AG08395 (cell line): Measurements from ENCODE around the gene STAM2.
"Not testable (repeated sequence)": the region's sequence is repeated elsewhere in the genome, so short reads cannot be mapped to it uniquely, and the experiment has no call there.

Source experiments
- DNase-seq: peaks from one replicate; pipeline ENCODE4 v3.0.0; 2012; ENCODE audit warnings: mixed read lengths, low spot score

Gene STAM2

DNA sequence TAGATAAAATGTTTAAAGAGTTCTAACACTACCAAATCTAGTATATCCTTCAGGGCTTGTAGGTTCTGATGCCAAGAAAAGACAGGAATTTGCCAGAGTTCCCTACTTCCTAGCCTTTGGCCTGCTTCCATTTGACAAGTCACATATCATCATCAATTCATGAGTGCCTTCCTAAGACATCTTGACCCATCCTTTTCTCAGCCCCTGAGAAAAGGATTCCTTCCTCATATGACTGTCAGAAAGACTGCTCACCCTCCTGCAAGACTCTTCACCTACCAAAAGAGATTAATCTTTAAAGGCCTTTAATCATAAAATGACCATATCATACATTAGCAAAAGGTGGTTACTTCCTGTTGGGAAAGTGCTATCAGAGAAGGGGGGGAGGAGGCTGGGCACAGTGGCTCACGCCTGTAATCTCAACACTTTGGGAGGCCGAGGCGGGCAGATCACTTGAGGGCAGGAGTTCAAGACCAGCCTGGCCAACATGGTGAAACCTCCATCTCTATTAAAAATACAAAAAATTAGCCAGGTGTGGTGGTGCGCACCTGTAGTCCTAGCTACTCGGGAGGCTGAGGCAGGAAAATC, 3.3 kb downstream of the STAM2 start:
- DNase-seq: not testable (repeated sequence)

DNA sequence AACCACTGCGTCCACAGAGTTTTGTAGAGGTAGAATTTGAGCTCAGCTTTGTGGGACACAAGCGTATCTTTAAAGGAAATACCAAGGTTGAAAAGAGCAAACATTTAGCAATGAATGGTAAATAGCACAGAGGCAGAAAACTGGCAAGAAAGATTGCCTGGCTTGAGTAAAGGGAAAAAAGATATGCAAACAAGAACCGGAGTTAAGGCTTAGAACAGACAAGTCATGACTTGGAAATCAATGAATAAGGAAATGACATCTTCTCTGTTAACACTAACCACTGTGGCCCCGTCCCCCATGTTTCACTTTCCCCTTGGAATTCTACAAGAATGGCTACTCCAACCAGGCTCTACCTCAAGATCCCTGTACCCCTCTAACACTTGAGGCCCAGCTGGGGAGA, 3.8 kb downstream of the STAM2 start:
- DNase-seq: no peak

DNA sequence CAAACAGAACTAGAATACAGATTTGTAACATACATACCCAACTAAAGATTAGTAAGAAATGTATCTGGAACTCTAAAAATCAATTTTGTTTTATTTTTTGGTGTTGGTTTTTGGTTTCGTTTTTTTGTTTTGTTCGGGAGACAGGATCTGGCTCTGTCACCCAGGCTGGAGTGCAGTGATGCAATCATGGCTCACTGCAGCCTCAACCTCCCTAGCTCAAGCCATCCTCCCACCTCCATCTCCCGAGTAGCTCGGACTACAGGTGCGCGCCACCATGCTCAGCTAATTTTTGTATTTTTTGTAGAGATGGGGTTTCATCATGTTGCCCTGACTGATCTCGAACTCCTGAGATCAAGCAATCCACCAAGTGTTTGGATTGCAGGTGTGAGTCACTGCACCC, 6.4 kb downstream of the STAM2 start:
- DNase-seq: not testable (repeated sequence)

DNA sequence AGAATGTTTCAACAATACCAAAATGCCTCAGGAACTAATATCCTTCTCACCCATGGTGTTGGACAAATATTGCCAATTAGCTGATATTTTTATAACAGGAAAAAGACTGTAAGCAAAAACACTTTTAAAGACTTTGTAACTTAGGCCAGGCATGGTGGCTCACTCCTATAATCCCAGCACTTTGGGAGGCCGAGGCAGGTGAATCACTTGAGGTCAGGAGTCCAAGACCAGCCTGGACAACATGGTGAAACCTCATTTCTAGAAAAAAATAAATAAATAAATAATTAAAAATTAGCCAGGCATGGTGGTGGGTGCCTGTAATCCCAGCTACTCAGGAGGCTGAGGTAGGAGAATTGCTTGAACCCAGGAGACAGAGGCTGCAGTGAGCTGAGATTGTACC, 8.1 kb downstream of the STAM2 start:
- not testable (repeated sequence) for DNase-seq

DNA sequence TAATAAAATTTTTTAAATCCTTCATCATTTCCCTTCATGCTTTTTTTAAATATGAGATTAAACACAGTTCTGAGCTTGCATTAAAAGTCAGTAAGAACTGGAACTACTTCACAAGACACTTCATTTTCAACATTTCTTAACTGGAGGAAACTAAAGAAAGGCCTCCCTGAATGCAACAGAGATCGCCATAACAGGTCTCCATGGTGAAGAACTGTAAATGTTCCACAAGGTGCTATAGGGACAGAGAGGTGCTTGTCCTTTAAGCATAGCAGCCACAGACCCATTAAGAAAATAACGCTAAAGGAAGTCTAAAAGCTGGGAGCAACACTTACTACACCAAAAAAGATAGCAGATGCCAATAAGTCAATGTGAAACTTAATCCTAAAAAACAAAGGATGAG, 8.5 kb downstream of the STAM2 start:
- DNase-seq: no peak

DNA sequence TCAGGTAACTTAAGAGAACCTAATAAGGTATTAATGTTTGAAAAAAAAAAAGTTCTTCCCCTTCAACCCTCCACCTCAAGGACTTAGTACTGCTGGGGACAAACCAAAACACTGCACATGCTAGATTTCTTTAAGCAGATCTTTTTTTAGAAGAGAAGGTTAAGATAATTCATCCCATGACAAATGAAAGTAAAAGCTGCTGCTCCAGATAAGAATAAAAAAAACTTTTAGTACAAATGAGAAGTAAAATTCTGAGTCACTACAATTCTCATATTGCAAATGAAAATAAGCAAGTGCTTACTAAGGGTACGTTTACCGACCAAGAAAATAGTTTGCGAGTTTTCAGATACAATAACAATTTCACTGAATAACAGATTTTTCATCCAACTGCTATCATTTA, 8.9 kb downstream of the STAM2 start:
- DNase-seq: no peak

DNA sequence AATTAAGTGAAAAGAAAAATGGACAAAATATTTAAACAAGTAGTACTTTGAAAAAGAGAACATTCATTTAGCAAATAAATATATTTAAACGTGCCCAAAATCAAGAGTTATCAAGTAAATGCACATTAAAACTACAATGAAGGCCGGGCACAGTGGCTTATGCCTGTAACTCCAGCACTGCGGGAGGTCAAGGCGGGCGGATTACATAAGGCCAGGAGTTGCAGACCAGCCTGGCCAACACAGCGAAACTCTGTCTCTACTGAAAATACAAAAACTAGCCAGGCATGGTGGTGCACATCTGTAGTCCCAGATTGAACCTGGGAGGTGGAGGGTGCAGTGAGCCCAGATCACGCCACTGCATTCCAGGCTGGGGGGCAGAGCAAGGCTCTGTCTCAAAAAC, 9.8 kb downstream of the STAM2 start:
- no peak for DNase-seq

DNA sequence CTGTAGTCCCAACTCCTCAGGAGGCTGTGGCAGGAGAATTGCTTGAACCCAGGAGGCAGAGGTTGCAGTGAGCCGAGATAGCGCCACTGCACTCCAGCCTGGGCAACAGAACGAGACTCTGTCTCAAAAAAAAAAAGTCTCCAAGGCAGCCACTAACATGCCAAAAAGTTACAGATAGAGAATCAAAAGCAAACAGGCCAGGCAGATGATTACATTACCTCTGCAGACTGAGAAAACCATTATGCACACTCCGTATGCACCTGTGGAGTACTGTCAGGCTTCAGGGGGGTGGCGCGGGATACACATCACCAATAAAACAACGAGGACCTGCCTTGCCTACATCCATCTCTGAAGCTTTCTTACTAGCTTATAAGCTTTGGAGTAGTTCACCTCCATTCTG, 10.3 kb downstream of the STAM2 start:
- no peak for DNase-seq

DNA sequence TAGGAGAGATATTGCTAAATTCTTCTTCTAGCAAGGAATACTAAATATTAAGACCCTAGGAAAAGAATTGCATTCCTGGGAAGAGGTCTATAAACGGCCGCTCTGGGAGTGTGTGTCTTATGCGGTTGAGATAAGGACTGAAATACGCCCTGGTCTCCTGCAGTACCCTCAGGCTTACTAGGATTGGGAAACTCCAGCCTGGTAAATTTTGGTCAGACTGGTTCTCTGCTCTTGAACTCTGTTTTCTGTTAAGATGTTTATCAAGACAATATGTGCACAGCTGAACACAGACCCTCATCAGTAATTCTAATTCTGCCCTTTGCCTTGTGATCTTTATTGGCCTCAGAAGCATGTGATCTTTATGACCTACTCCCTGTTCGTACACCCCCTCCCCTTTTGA, 11.9 kb downstream of the STAM2 start:
- not testable (repeated sequence) for DNase-seq

DNA sequence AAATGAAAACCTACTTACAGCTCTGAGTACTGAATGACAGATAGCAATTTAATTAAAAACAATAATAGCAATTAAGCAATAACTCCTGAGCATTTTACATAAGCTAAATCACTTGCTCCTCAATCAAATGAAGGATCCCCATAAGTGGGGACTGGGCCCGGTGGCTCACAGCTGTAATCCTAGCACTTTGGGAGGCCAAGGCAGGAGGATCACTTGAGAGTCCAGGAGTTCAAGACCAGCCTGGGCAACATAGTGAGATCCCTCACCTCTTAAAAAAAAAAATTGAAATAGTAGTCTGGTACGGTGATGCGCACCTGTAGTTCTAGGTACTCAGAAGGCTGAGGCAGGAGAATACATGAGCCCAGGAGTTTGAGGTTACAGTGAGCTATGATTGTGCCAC, 13.4 kb downstream of the STAM2 start:
- DNase-seq: no peak

DNA sequence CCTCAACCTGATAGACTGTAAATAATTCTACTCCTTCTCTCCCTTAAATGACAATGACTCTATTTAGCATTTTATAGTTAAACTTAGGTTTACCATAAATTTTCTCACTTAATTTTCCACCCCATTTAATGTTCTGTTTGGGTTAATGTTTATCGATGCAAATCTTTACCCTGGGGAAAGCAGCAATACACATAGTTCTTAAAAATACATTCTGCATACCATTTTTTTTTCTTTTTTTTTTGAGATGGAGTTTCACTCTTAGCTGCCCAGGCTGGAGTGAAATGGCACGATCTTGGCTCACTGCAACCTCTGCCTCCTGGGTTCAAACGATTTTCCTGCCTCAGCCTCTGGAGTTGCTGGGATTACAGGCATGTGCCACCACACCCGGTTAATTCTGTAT, 14.0 kb downstream of the STAM2 start:
- DNase-seq: no peak

DNA sequence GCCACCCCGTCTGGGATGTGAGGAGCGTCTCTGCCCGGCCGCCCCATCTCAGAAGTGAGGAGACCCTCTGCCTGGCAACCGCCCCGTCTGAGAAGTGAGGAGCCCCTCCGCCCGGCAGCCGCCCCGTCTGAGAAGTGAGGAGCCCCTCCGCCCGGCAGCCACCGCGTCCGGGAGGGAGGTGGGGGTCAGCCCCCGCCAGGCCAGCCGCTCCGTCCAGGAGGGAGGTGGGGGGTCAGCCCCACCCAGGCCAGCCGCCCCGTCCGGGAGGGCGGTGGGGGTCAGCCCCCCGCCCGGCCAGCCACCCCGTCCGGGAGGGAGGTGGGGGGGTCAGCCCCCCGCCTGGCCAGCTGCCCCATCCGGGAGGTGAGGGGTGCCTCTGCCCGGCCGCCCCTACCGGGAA, 15.2 kb downstream of the STAM2 start:
- DNase-seq: not testable (repeated sequence)

DNA sequence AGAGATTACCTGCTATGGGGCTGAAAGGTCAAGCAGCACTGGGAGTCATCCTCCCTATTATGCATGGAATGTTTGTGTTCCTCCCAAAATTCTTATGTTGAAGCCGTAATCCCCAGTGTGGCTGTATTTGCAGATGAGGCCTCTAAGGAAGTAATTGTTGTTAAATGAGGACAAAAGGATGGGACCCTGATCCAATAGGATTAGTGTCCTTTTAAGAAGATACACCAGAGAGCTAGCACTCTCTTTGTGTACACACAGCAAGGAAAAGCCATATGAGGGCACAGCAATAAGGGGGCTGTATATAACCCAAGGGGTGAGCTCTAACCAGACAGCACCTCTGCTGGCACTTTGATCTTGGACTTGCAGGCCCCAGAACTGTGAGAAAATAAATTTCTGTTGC, 18.3 kb downstream of the STAM2 start:
- no peak for DNase-seq

DNA sequence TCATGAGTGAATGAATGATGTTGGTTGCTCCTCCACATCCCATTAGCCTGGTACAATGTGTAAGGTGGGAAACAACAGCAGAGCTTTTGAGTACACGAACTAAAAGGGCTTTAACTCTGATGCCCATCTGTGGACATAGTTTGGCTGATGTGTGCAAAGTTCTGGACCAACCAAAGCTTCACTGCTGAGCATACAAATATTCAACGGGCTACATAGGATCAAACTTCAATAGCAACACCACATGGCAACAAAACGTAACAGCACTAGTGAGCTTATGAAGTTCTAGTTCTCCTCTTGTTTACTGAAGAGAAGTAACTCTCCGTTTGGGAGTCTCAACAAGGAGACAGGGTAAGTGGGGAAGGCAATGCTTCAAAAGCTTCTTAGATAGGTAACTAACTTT, 20.4 kb downstream of the STAM2 start:
- no peak for DNase-seq

DNA sequence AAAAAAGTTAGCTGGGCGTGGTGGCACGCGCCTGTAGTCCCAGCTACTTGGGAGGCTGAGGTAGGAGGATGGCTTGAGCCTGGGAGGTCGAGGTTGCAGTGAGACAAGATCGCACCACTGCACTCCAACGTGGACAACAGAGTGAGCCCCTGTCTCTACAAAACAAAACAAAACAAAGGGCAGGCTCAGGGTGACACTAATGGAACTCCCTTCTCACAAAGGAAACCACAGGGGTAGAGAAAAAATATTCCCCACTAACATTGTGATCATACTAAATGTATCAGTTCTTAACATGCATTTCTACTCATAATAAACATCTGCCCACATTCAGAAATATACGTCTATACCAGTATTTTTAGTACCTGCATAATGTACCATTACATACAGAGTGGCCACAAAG, 21.1 kb downstream of the STAM2 start:
- no peak for DNase-seq

DNA sequence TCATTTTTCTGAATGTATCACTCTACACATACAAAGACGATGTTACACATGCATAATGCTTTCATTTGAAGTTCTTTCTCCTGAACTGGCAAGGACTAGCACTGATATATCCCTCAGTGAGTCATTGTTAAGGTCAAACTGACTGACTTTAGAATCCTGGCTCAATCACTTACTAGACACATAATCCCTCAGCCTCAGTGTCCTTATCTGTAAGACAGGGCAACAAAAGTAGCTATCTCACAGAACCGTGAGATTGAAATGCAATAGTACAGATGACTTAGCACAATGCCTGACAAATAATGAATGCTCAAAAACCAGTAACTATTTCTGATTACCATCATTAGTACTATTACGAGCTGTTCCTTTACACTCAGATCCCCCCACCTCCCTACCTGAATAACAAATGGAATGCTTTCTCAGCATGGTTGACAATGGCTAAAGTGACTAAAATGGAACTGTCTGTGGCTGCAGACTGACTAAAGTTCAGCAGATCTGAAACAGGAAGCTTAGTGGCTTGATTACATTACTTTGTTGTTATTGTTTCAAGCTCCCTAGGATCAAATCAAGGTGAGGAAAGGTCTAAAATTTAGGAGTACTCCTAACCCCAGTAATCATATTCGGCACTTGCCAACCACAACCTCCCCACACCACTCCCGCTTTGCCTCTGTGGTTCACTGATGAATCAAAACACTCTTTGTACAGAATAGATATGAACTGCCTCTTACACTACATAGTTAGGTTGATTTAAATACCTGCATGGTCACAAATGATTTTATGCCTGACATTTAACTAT, 40.9 kb downstream of the STAM2 start:
- DNase-seq: peak; percentile 11

DNA sequence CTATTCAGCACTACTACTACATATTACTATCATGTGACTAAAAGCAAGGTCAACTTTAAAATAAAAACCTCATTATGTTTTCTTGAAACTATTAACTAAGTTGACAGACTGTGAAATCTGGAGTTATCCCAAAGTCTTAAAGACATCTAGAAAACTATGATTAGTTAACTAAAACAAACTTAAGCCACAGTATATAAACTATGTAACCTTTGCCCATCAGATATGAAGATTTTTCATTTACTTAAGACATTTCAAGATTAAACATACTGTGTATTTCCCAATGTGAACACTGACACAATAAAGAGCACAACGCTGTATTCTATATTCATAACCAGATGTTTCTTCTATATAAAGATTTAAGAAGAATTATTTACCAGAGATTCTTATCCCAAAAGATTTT, 43.3 kb downstream of the STAM2 start:
- no peak for DNase-seq

DNA sequence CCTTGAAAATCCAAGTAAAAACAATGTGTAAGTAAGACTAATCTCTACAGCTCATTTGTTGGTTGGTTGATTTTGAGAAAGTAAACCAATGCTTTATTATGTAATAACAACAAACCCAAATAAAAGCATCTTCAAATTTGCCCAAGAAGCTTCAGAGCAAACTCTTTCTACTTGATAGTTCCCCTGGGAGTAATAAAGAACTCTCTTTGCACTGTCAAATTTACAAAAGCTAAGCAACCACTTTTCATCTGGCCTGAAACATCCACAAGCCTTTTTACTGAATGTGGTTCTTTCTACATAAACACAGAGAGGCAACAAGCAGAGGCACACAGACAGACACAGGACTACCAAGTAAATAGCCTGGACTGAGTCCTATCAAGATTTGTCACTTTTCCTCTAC, 47.9 kb downstream of the STAM2 start:
- DNase-seq: no peak

DNA sequence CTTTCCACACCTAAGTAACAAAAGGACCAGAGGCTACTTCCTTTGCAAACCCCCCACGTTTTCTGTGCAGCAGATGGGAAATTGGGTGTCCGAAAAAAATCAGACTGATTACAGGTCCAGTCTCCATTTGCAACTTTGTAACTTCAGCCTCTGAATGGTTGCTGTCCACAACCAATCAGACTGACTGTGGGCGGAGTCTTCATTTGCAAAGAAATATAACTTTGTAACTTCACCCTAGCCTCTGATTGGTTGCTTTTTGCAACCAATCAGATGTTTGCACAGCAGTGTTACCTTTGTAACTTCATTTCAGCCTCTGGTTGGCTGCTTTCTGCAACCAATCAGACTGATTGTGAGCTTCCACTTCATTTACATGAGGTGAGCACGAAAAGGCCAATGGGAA, 48.9 kb downstream of the STAM2 start:
- DNase-seq: no peak

DNA sequence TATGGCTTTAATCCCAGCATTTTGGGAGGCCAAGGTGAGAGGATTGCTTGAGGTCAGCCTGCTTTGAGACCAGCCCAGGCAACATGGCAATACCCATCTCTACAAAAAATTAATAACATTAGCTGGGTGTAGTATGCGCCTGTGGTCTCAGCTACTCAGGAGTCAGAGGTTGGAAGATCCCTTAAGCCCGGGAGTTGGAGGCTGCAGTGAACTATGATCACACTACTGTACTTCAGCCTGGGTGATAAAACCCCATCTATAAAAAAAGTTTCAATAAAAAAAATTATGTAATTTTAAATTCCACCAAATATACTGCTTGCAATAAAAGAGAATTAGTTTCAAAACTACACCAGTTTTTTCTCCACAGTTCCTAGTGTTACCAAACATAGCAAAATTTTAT, 53.4 kb downstream of the STAM2 start:
- no peak for DNase-seq

DNA sequence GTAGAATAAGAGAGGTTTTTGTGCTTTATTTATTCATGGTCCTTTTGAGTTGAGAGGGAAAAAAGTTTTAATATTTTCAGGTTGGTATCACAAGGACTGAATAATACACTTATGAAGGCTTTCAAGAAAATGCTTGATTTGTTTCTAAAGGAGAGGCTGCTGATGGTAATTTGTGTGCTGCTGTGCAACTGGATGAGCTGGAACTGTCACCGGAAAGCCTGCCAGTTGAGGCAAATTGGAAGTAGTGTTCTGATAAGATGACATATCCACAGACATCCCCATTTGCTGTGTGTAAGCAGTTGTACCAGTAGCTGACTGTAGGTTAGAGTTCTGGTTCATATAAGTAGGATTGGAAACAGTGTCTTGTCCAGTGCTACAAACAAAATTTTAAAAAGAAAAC, 55.1 kb downstream of the STAM2 start:
- DNase-seq: no peak

DNA sequence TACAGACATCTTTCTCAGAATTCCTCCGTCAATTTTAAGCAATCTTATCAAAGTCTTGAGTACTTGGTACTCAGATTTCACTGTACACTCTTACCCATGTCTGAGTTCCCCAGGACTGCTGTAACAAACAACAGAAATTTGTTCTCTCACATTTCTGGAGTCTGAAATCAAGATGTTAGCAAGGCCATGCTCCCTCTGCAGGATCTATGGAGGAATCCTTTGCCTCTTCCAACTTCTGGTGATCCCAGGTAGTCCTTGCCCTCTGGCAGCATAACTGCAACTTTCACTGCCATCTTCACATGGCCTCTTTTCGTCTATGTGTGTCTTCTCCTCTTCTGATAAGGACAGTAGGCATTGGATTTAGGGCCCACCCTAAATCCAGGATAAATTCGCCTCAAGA, 59.6 kb downstream of the STAM2 start:
- DNase-seq: no peak

DNA sequence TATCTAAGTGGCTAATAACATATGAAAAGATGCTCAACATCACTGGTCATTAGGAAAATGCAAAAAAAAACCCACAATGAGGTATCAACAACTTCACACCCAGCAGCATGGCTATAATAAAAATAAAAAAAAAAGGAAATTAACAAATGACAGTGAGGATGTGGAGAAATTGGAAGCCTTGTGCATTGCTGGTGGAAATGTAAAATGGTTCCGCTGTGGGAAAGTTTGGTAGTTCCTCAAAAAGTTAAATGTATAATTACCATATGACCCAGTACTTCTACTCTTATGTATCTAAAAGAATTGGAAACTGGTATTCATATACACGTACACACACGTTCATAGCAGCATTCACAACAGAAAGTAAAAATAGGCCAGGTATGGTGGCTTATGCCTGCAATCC, 61.2 kb downstream of the STAM2 start:
- DNase-seq: no peak

DNA sequence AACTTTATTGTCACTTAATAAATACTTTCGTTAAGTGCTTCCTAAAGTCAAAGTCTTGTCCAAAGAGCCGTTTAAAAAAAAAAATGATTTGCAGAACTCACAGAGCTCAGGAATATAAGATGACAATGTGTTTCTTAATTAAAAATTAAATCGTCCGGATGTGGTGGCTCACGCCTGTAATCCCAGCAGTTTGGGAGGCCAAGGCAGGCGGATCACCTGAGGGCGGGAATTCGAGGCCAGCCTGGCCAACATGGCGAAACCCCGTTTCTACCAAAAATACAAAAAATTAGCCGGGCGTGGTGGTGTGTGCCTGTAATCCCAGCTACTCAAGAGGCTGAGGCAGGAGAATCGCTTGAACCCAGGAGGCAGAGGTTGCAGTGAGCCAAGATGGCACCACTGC, 68.4 kb downstream of the STAM2 start:
- DNase-seq: not testable (repeated sequence)
